Measurements from ENCODE around the gene TMED8.

Gene TMED8

GRCh38 chr14:77378701-77379100, 1.8 kb upstream of the TMED8 start:
- H3K4me3 ChIP-seq (ENCODE audit: control insufficient read depth, low read depth, low read length), result no peak overlapping the region
- TF ChIP-seq CTCF (IDR thresholded peaks at IDR 0.05; ENCODE audit: control insufficient read depth, insufficient read depth, low read depth, low read length, missing control alignments), result no peak
- no peak for DNase-seq (ENCODE audit: low read depth)

GRCh38 chr14:77377502-77377844, 579 bp upstream of the TMED8 start:
- DNase-seq (ENCODE audit: low read depth), result no peak
- TF ChIP-seq CTCF (IDR thresholded peaks at IDR 0.05; ENCODE audit: control insufficient read depth, insufficient read depth, low read depth, low read length, missing control alignments), result no peak
- peak overlapping the region; percentile 85 for H3K4me3 ChIP-seq (ENCODE audit: control insufficient read depth, low read depth, low read length)

- DNase-seq (ENCODE audit: low read depth), result no peak
- H3K4me3 ChIP-seq (ENCODE audit: control insufficient read depth, low read depth, low read length), result peak overlapping the region; percentile 85
- TF ChIP-seq CTCF (IDR thresholded peaks at IDR 0.05; ENCODE audit: control insufficient read depth, insufficient read depth, low read depth, low read length, missing control alignments), result no peak
Measured at GRCh38 chr14:77375973-77376770, 722 bp downstream of the TMED8 start.

- no peak for TF ChIP-seq CTCF (IDR thresholded peaks at IDR 0.05; ENCODE audit: control insufficient read depth, insufficient read depth, low read depth, low read length, missing control alignments)
- H3K4me3 ChIP-seq (ENCODE audit: control insufficient read depth, low read depth, low read length), result no peak overlapping the region
- DNase-seq (ENCODE audit: low read depth), result no peak
Measured at GRCh38 chr14:77375164-77375950, 1.5 kb downstream of the TMED8 start.

GRCh38 chr14:77372304-77372841, 4.5 kb downstream of the TMED8 start:
- H3K4me3 ChIP-seq (ENCODE audit: control insufficient read depth, low read depth, low read length), result no peak overlapping the region
- DNase-seq (ENCODE audit: low read depth), result peak; percentile 2
- no peak for TF ChIP-seq CTCF (IDR thresholded peaks at IDR 0.05; ENCODE audit: control insufficient read depth, insufficient read depth, low read depth, low read length, missing control alignments)

- TF ChIP-seq CTCF (IDR thresholded peaks at IDR 0.05; ENCODE audit: control insufficient read depth, insufficient read depth, low read depth, low read length, missing control alignments), result no peak
- DNase-seq (ENCODE audit: low read depth), result no peak
- H3K4me3 ChIP-seq (ENCODE audit: control insufficient read depth, low read depth, low read length), result no peak overlapping the region
Measured at GRCh38 chr14:77369285-77369684, 7.6 kb downstream of the TMED8 start.
